GM12891 (cell line): ENCODE data around the gene SPRR2G. TPM values are rescaled to one million over a fixed set of nuclear protein-coding genes. Genes with fewer than 3 reads are reported as not detected.
"Not testable (repeated sequence)": the region's sequence is repeated elsewhere in the genome, so short reads cannot be mapped to it uniquely, and the experiment has no call there.

ENCODE experiments used
- DNase-seq: peaks from one replicate; pipeline ENCODE4 v3.0.0; 2011; ENCODE audit warnings: low spot score; ENCODE audit not compliant: insufficient read length
- FAIRE-seq: peaks from 2 replicates; lab custom pipeline; 2011; peaks lifted over from hg19 to GRCh38; lab: Jason Lieb, UNC
- PAX5 ChIP-seq: IDR thresholded peaks from 2 replicates; pipeline ENCODE4 v1.6.1; 2011; ENCODE audit warnings: low read length, moderate library complexity, mild to moderate bottlenecking; ENCODE audit not compliant: insufficient read depth, severe bottlenecking
- POLR2A ChIP-seq: IDR thresholded peaks from 2 replicates; pipeline ENCODE4 v1.6.1; 2011; ENCODE audit warnings: low read depth, low read length, control low read depth
- POLR2AphosphoS5 ChIP-seq: IDR thresholded peaks from 2 replicates; pipeline ENCODE4 v1.6.1; 2011; ENCODE audit warnings: low read depth, low read length, control low read depth
- POU2F2 ChIP-seq: IDR thresholded peaks from 2 replicates; pipeline ENCODE4 v1.6.1; 2011; ENCODE audit warnings: low read depth, mild to moderate bottlenecking, control low read depth, low read length, moderate library complexity
- SPI1 ChIP-seq: IDR thresholded peaks from 2 replicates; pipeline ENCODE4 v1.6.1; 2011; ENCODE audit warnings: low read depth, low read length, control low read depth
- TAF1 ChIP-seq: IDR thresholded peaks from 2 replicates; pipeline ENCODE4 v1.6.1; 2011; ENCODE audit warnings: low read depth, low read length, control low read depth
- polyA plus RNA-seq: library from polyadenylated mRNA; unstranded; fragments of >200 nt; gene quantifications from one replicate; pipeline ENCODE4 v1.2.1, GENCODE V29; 2012; ENCODE audit warnings: low read depth, missing spikeins, inconsistent platforms; ENCODE audit not compliant: missing spikeins

SPRR2G gene
- polyA plus RNA-seq = not detected

- DNase-seq (no peak), FAIRE-seq (no peak)
- TF ChIP-seq POU2F2 (no peak), PAX5 (no peak)
Measured at GRCh38 chr1:153150846-153151245, at the start of gene SPRR2G. SPRR2G (minus strand) TSS chr1:153150890; CDS start chr1:153150110, 780 bp downstream.

GRCh38 chr1:153195216-153195615 lies 44.5 kb upstream of the SPRR2G start:
- TF ChIP-seq POU2F2 = no peak
- no peak for TF ChIP-seq PAX5
- no peak for TF ChIP-seq POLR2A
- TF ChIP-seq POLR2AphosphoS5 = no peak
- no peak for TF ChIP-seq SPI1
- TF ChIP-seq TAF1 = no peak
- FAIRE-seq (no peak), DNase-seq (no peak)

- FAIRE-seq (no peak), DNase-seq (no peak)
- TF ChIP-seq TAF1 (no peak), SPI1 (no peak), POLR2A (no peak), POLR2AphosphoS5 (no peak), POU2F2 (no peak), PAX5 (no peak)
Measured at GRCh38 chr1:153194331-153195050, 43.8 kb upstream of the SPRR2G start.

GRCh38 chr1:153192697-153193096 lies 42.0 kb upstream of the SPRR2G start:
- TF ChIP-seq TAF1 = no peak
- TF ChIP-seq POU2F2 = no peak
- DNase-seq (no peak), FAIRE-seq (no peak)

- TF ChIP-seq TAF1 = no peak
- TF ChIP-seq POLR2A = no peak
- TF ChIP-seq SPI1 = no peak
- no peak for TF ChIP-seq POU2F2
- no peak for TF ChIP-seq PAX5
- TF ChIP-seq POLR2AphosphoS5 = no peak
- FAIRE-seq = no peak
- DNase-seq = no peak
Measured at GRCh38 chr1:153190373-153190772, 39.7 kb upstream of the SPRR2G start.

- not testable (repeated sequence) for FAIRE-seq, DNase-seq
Measured at GRCh38 chr1:153188301-153188700, 37.6 kb upstream of the SPRR2G start.

GRCh38 chr1:153180556-153180955 lies 29.9 kb upstream of the SPRR2G start:
- DNase-seq = no peak
- no peak for FAIRE-seq
- TF ChIP-seq POU2F2 (no peak), POLR2AphosphoS5 (no peak), TAF1 (no peak), SPI1 (no peak), PAX5 (no peak), POLR2A (no peak)

DNA sequence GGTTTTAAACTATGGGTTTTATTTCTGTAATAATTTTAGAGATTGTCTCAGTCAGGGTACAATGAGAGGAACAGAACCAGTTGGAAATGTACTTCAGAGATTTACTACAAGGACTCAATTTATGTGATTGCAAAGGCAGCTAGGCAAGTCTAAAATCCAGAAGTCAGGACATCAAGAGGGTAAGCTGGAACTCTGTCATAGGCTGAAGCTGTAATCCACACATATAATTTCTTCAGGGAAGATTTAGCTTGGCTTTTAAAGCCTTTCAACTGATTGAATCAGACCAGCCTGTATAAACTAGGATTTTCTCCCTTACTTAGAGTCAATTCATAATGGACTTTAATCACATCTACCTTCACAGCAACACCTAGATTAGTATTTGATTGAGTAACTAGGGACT lies 28.2 kb upstream of the SPRR2G start:
- TF ChIP-seq SPI1 (no peak), TAF1 (no peak), POLR2AphosphoS5 (no peak)
- FAIRE-seq (no peak), DNase-seq (no peak)

GRCh38 chr1:153174624-153175023 lies 23.9 kb upstream of the SPRR2G start:
- no peak for DNase-seq
- no peak for FAIRE-seq
- TF ChIP-seq SPI1 = no peak
- no peak for TF ChIP-seq POU2F2
- no peak for TF ChIP-seq POLR2A
- no peak for TF ChIP-seq PAX5

DNA sequence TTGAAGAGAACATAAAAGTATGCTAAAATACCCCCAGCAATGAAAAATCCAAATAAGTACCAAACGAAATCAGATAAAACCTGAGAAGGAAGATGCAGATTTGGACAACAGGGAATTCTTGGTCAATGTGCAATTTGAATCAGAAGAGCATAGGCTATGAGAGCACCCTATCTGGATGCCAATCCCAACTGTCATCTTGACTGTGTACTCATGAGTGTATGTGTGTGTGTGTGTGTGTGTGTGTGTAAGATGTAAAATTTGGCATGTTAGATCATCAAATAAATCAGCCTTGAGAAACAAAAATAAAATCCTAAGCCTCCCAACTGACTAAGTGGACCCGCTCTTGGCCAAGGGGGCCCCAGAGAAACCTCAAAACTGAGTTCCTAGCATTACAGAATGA lies 18.0 kb upstream of the SPRR2G start:
- FAIRE-seq (no peak), DNase-seq (no peak)
- no peak for TF ChIP-seq TAF1
- TF ChIP-seq SPI1 = no peak
- no peak for TF ChIP-seq PAX5
- TF ChIP-seq POU2F2 = no peak
- no peak for TF ChIP-seq POLR2AphosphoS5
- TF ChIP-seq POLR2A = no peak
